Activated T-cell treated with anti-CD3 and anti-CD28 coated beads, Interleukin-2, amount 50 U/mL, for 4 hours (primary cell): ENCODE measurements around the gene C2CD4A. TPM values are rescaled to one million over a fixed set of nuclear protein-coding genes. Genes with fewer than 3 reads are reported as not detected.

Experiments
- ATAC-seq, 2 donors: fragments of 200-7000 bp; cut with Tn5 transposase; one replicate each; pipeline ENCODE4 v1.10.0; 2021
- DNase-seq: peaks from one replicate; pipeline ENCODE4 v3.0.0-alpha.2; 2020
- H3K27me3 Mint-ChIP-seq: one replicate; pipeline ENCODE4 v1.8.0; 2021; ENCODE audit warnings: low read depth, mixed read lengths
- H3K36me3 Mint-ChIP-seq: one replicate; pipeline ENCODE4 v1.8.0; 2022; ENCODE audit warnings: mixed read lengths; ENCODE audit not compliant: insufficient read depth
- H3K4me1 Mint-ChIP-seq: one replicate; pipeline ENCODE4 v1.8.0; 2021; ENCODE audit warnings: low read depth, mixed read lengths
- H3K4me3 Mint-ChIP-seq: one replicate; pipeline ENCODE4 v1.8.0; 2021; ENCODE audit warnings: mild to moderate bottlenecking, moderate library complexity, mixed read lengths
- H3K9me3 Mint-ChIP-seq: one replicate; pipeline ENCODE4 v1.8.0; 2021; ENCODE audit warnings: mixed read lengths
- total RNA-seq, 3 donors: library from RNA; stranded (reverse); gene quantifications; one replicate each; pipeline ENCODE4 v1.2.1, GENCODE V29; 2021

The C2CD4A gene
- total RNA-seq, 3 donors from 2014 or later: 0.43 to 1.0 (median 0.69) TPM

DNA sequence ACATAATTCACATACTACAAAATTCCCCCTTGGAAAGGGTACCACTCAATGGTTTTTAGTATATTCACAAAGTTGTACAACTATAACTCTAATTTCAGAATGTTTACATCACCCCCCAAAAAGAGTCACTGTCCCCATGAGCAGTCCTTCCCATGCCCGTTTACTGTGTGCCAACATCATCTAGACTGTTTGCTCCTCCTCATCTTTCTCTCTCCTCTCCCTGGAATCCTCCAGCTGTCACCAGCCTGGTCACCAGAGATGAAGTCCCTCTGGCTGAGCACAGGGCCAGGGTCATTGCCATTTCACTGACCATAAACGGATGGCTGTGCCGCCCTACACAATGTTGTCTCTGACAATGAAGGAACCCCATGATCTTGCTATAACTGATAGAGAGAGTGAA is 53.1 kb downstream of the C2CD4A start:
- DNase-seq: no peak
- no peak for ATAC-seq
- H3K4me1 Mint-ChIP-seq: peaks cover 53% of the 10 kb centered on the region
- H3K36me3 Mint-ChIP-seq: no peaks in the 10 kb centered on the region
- no peaks in the 10 kb centered on the region for H3K9me3 Mint-ChIP-seq
- H3K4me3 Mint-ChIP-seq: no peak overlapping the region
- H3K27me3 Mint-ChIP-seq: no peaks in the 10 kb centered on the region

Other genes starting within 250 kb of the C2CD4A start
- 10 to 100 TPM; 15.5 to 20.6 (median 18.1) TPM for gene VPS13C, start 6.5 kb upstream of the C2CD4A start, total RNA-seq
- 1 to 10 TPM in 1 of 3 donors, under 1 TPM in 2; 0.33 to 1.0 (median 0.55) TPM for gene C2CD4B, start 98.3 kb downstream of the C2CD4A start, total RNA-seq